Sigmoid colon (tissue), 7 donors: ENCODE measurements around the gene DNAJC19. TPM values are rescaled to one million over a fixed set of nuclear protein-coding genes. Genes with fewer than 3 reads are reported as not detected.

Experiments
- DNase-seq: peaks from one replicate; pipeline ENCODE4 v3.0.0-alpha.2; 2019
- H3K27ac ChIP-seq, 4 donors: fragments of 200-600 bp; sonication (generic); one replicate each; pipeline ENCODE4 v1.5.1; 2016 to 2019; ENCODE audit warnings: mild to moderate bottlenecking in 1 of 4
- H3K27me3 ChIP-seq, 3 donors: fragments of 200-600 bp; sonication (generic); one replicate each; pipeline ENCODE4 v1.5.1; 2019; ENCODE audit warnings: mild to moderate bottlenecking in 1 of 3
- H3K36me3 ChIP-seq, 4 donors: fragments of 200-600 bp; sonication (generic); one replicate each; pipeline ENCODE4 v1.5.1; 2016 to 2019
- H3K4me1 ChIP-seq, 4 donors: fragments of 200-600 bp; sonication (generic); one replicate each; pipeline ENCODE4 v1.5.1; 2017 to 2019
- H3K4me3 ChIP-seq, 4 donors: fragments of 200-600 bp; sonication (generic); one replicate each; pipeline ENCODE4 v1.5.1; 2017 to 2019; ENCODE audit warnings: mild to moderate bottlenecking in 2 of 4, moderate library complexity in 1 of 4
- H3K9me3 ChIP-seq, 4 donors: fragments of 200-600 bp in 3 of 4; sonication (generic) in 3 of 4; one replicate each; pipeline versions ENCODE4 v1.5.1 to v1.6.1; 2013 to 2019
- CTCF ChIP-seq, 4 experiments: fragments of 450-650 bp in 3 of 4; fragments of 200-600 bp in 1 of 4; IDR thresholded peaks; one replicate each; pipeline ENCODE4 v1.5.1; 2016 to 2019; ENCODE audit warnings: antibody characterized with exemption in 4 of 4, mild to moderate bottlenecking in 3 of 4, moderate library complexity in 2 of 4
- EP300 ChIP-seq, 4 donors: sonication (generic); formaldehyde crosslinking; IDR thresholded peaks; one replicate each; pipeline ENCODE4 v1.6.1; 2017; ENCODE audit warnings: antibody characterized with exemption in 4 of 4
- POLR2A ChIP-seq, 2 donors: fragments of 450-650 bp; IDR thresholded peaks; one replicate each; pipeline ENCODE4 v1.6.1; 2016; ENCODE audit warnings: antibody characterized with exemption in 2 of 2, mild to moderate bottlenecking in 2 of 2, moderate library complexity in 2 of 2
- POLR2AphosphoS5 ChIP-seq, 4 donors: sonication (generic); formaldehyde crosslinking; IDR thresholded peaks; one replicate each; pipeline ENCODE4 v1.6.1; 2017; ENCODE audit warnings: antibody characterized with exemption in 4 of 4
- WGBS, 2 donors: extraction: QIAGEN DNeasy Blood & Tissue Kit; methylation state at CpG; one replicate each; pipeline ENCODE4 v1.1.7; 2013; 5-methylcytosine and 5-hydroxymethylcytosine counted together
- intact Hi-C: fragments of 100-400 bp; cut with DNase I; formaldehyde crosslinking; loops from one replicate; pipeline ENCODE4 v1.15.1; 2023
- polyA plus RNA-seq, 3 donors: library from polyadenylated mRNA; stranded (reverse); fragments of 200-250 nt; gene quantifications; one replicate each; pipeline ENCODE4 v1.2.3, GENCODE V29; 2013
- total RNA-seq, 4 donors: library from RNA; depleted of rRNA; stranded (reverse); fragments of >200 nt; gene quantifications; one replicate each; pipeline ENCODE4 v1.1.0, GENCODE V29; 2016
- donor health status: healthy with polysubstance abuse.
- donor health status: Bipolar disorder and iron deficiency.
- donor health status: healthy.

DNAJC19 gene
- total and polyA plus RNA-seq, 7 donors = 29.3 to 89.2 (median 42.3) TPM

- DNase-seq = no peak
- Histone ChIP-seq H3K9me3 (no peaks in the 10 kb centered on the region), H3K27me3 (no peaks in the 10 kb centered on the region), H3K36me3 (peaks cover 8 to 95% (median 18%) of the 10 kb centered on the region in 4 donors), H3K4me1 (no peaks in the 10 kb centered on the region), H3K27ac (no peak overlapping the region), H3K4me3 (no peak overlapping the region)
- TF ChIP-seq EP300 (IDR thresholded peaks at IDR 0.05) = no peak
- no peak for TF ChIP-seq POLR2A (IDR thresholded peaks at IDR 0.05)
- no peak for TF ChIP-seq POLR2AphosphoS5 (IDR thresholded peaks at IDR 0.05)
- no peak for TF ChIP-seq CTCF (IDR thresholded peaks at IDR 0.05)
- 81 to 95% methylated on average over 1 of the region's 1 CpG for WGBS, 2 donors
- intact Hi-C loops = no loop called here
Observed at GRCh38 chr3:180959691-180960090, 29.8 kb downstream of the DNAJC19 start.

- no peaks in the 10 kb centered on the region for H3K4me1 ChIP-seq
- H3K27ac ChIP-seq = no peak overlapping the region
- 78 to 88% methylated on average over 4 of the region's 4 CpGs for WGBS, 2 donors
- intact Hi-C loops = no loop called here
- no peak for TF ChIP-seq EP300 (IDR thresholded peaks at IDR 0.05)
- TF ChIP-seq CTCF (IDR thresholded peaks at IDR 0.05) = no peak
- TF ChIP-seq POLR2A (IDR thresholded peaks at IDR 0.05) = no peak
- TF ChIP-seq POLR2AphosphoS5 (IDR thresholded peaks at IDR 0.05) = no peak
- H3K4me3 ChIP-seq = no peak overlapping the region
- DNase-seq = no peak
- no peaks in the 10 kb centered on the region for H3K9me3 ChIP-seq
- H3K36me3 ChIP-seq = peaks cover 0 to 67% (median 15%) of the 10 kb centered on the region in 4 donors
- H3K27me3 ChIP-seq = no peaks in the 10 kb centered on the region
Observed at GRCh38 chr3:180947761-180948390, 41.7 kb downstream of the DNAJC19 start.

GRCh38 chr3:180940826-180941225 lies 48.7 kb downstream of the DNAJC19 start:
- TF ChIP-seq POLR2AphosphoS5 (IDR thresholded peaks at IDR 0.05) (no peak), POLR2A (IDR thresholded peaks at IDR 0.05) (no peak), EP300 (IDR thresholded peaks at IDR 0.05) (no peak)
- no peaks in the 10 kb centered on the region for H3K4me1 ChIP-seq
- intact Hi-C loops = no loop called here
- H3K27ac ChIP-seq = no peak overlapping the region
- no peaks in the 10 kb centered on the region for H3K27me3 ChIP-seq
- WGBS, 2 donors = 98 to 99% methylated on average over 5 of the region's 5 CpGs
- H3K9me3 ChIP-seq = no peaks in the 10 kb centered on the region
- H3K36me3 ChIP-seq = peaks cover 0 to 34% (median 2%) of the 10 kb centered on the region in 4 donors
- no peak for DNase-seq
- no peak overlapping the region for H3K4me3 ChIP-seq

GRCh38 chr3:180934638-180935037 lies 54.9 kb downstream of the DNAJC19 start:
- no peak overlapping the region for H3K27ac ChIP-seq
- H3K27me3 ChIP-seq = no peaks in the 10 kb centered on the region
- intact Hi-C loops = no loop called here
- no peak for DNase-seq
- peaks cover 0 to 31% (median 10%) of the 10 kb centered on the region in 4 donors for H3K4me1 ChIP-seq
- H3K9me3 ChIP-seq = no peaks in the 10 kb centered on the region
- H3K4me3 ChIP-seq = no peak overlapping the region
- WGBS, 2 donors = 94 to 95% methylated on average over 1 of the region's 1 CpG
- TF ChIP-seq EP300 (IDR thresholded peaks at IDR 0.05) (no peak), POLR2AphosphoS5 (IDR thresholded peaks at IDR 0.05) (no peak), POLR2A (IDR thresholded peaks at IDR 0.05) (no peak), CTCF (IDR thresholded peaks at IDR 0.05) (no peak)
- H3K36me3 ChIP-seq = peaks cover 0 to 15% (median 2%) of the 10 kb centered on the region in 4 donors

Other genes starting within 250 kb of the DNAJC19 start
- gene FXR1, start 77.1 kb downstream of the DNAJC19 start, total RNA-seq = 100 to 1,000 TPM; 126 to 217 (median 151) TPM
- gene FXR1, start 77.1 kb downstream of the DNAJC19 start, polyA plus RNA-seq = 10 to 100 TPM; 30.1 to 57.1 (median 50.5) TPM